A673 (cell line): ENCODE results near the gene SYT9. TPM values are rescaled to one million over a fixed set of nuclear protein-coding genes. Genes with fewer than 3 reads are reported as not detected.

Experiments
- BruUV-seq: library from RNA; stranded (reverse); fragments of 400-500 nt; replicated peaks from 2 replicates; lab custom pipeline; 2021; lab: Mats Ljungman, UMichigan
- CTCF ChIA-PET: fragments of 300-600 bp; sonication (Branson Sonifier 250); formaldehyde crosslinking; loops from one replicate; lab custom pipeline; 2022; ENCODE audit warnings: antibody characterized with exemption; lab: Charles Lee
- POLR2A ChIA-PET: fragments of 300-600 bp; sonication (Branson Sonifier 250); formaldehyde crosslinking; loops from one replicate; lab custom pipeline; 2022; ENCODE audit warnings: antibody characterized with exemption; ENCODE audit not compliant: low non-redundant PET; lab: Charles Lee
- DNase-seq: peaks from one replicate; pipeline ENCODE4 v3.0.0-alpha.2; 2015; ENCODE audit warnings: low spot score
- H3K27ac ChIP-seq: fragments of 200-600 bp; sonication (generic); 2 replicates; pipeline ENCODE4 v1.5.1; 2016; ENCODE audit warnings: mixed run types, low read depth, mild to moderate bottlenecking, mixed read lengths, antibody characterized with exemption, low read length; ENCODE audit not compliant: poor library complexity, severe bottlenecking
- H3K27me3 ChIP-seq: fragments of 200-600 bp; sonication (generic); replicated peaks from 2 replicates; pipeline ENCODE4 v1.6.1; 2017; ENCODE audit warnings: mixed run types, low read depth, mild to moderate bottlenecking, mixed read lengths, antibody characterized with exemption, low read length; ENCODE audit not compliant: insufficient read depth, poor library complexity
- H3K36me3 ChIP-seq: fragments of 200-600 bp; sonication (generic); 2 replicates; pipeline ENCODE4 v1.6.1; 2016; ENCODE audit warnings: mixed run types, mild to moderate bottlenecking, mixed read lengths, antibody characterized with exemption, low read length; ENCODE audit not compliant: insufficient read depth, poor library complexity, severe bottlenecking
- H3K4me1 ChIP-seq: fragments of 200-600 bp; sonication (generic); 2 replicates; pipeline ENCODE4 v1.6.1; 2017; ENCODE audit warnings: mixed run types, mild to moderate bottlenecking, mixed read lengths, antibody characterized with exemption, low read length; ENCODE audit not compliant: insufficient read depth, poor library complexity, severe bottlenecking
- H3K4me3 ChIP-seq: fragments of 200-600 bp; sonication (generic); 2 replicates; pipeline ENCODE4 v1.5.1; 2016; ENCODE audit warnings: low read depth, mixed run types, mild to moderate bottlenecking, mixed read lengths, low read length; ENCODE audit not compliant: poor library complexity, severe bottlenecking
- H3K9me3 ChIP-seq: fragments of 200-600 bp; sonication (generic); 2 replicates; pipeline ENCODE4 v1.6.1; 2016; ENCODE audit warnings: mixed run types, low read depth, mild to moderate bottlenecking, mixed read lengths, antibody characterized with exemption, low read length; ENCODE audit not compliant: poor library complexity, severe bottlenecking
- CTCF ChIP-seq: fragments of 300-800, 200-600 bp; sonication (generic); conservative IDR thresholded peaks from 2 replicates; pipeline ENCODE4 v1.5.1; 2017; ENCODE audit warnings: low read depth, mild to moderate bottlenecking, antibody characterized with exemption, low read length, moderate library complexity, mixed read lengths
- EZH2 ChIP-seq: fragments of 200-600 bp; sonication (generic); IDR thresholded peaks from 2 replicates; pipeline ENCODE4 v1.6.1; 2017; ENCODE audit warnings: borderline replicate concordance, low read depth, mild to moderate bottlenecking, mixed read lengths, antibody characterized with exemption, low read length; ENCODE audit not compliant: poor library complexity, severe bottlenecking
- intact Hi-C: fragments of 100-400 bp; cut with micrococcal nuclease; formaldehyde crosslinking; loops from one replicate; pipeline ENCODE4 v1.10.0; 2022; ENCODE audit not compliant: unreplicated experiment
- total RNA-seq: library from RNA; stranded (reverse); gene quantifications from 2 replicates; pipeline ENCODE4 v1.2.3, GENCODE V29; 2021

The SYT9 gene
- total RNA-seq, 1 experiment from 2014 or later, result not detected

GRCh38 chr11:7246179-7246578 lies 5.5 kb upstream of the SYT9 start:
- TF ChIP-seq CTCF (no peak), EZH2 (no peak)
- no TSS peak for BruUV-seq
- CTCF ChIA-PET, result no interaction called here
- Histone ChIP-seq H3K4me1 (no peaks in the 10 kb centered on the region), H3K36me3 (no peaks in the 10 kb centered on the region), H3K4me3 (no peak overlapping the region), H3K27me3 (peaks cover 24% of the 10 kb centered on the region), H3K9me3 (no peaks in the 10 kb centered on the region), H3K27ac (no peak overlapping the region)
- intact Hi-C loops, result no loop called here
- POLR2A ChIA-PET, result no interaction called here
- DNase-seq, result no peak

GRCh38 chr11:7250166-7250565 lies 1.5 kb upstream of the SYT9 start:
- Histone ChIP-seq H3K27ac (no peak overlapping the region), H3K27me3 (peaks cover 51% of the 10 kb centered on the region), H3K9me3 (no peaks in the 10 kb centered on the region), H3K36me3 (no peaks in the 10 kb centered on the region), H3K4me3 (no peak overlapping the region), H3K4me1 (no peaks in the 10 kb centered on the region)
- POLR2A ChIA-PET, result no interaction called here
- no TSS peak for BruUV-seq
- CTCF ChIA-PET, result no interaction called here
- no peak for DNase-seq
- intact Hi-C loops, result no loop called here
- TF ChIP-seq EZH2 (no peak), CTCF (no peak)

GRCh38 chr11:7251487-7251835 lies 243 bp upstream of the SYT9 start:
- Histone ChIP-seq H3K36me3 (no peaks in the 10 kb centered on the region), H3K27me3 (peaks cover 61% of the 10 kb centered on the region), H3K4me1 (no peaks in the 10 kb centered on the region), H3K4me3 (no peak overlapping the region), H3K9me3 (no peaks in the 10 kb centered on the region), H3K27ac (no peak overlapping the region)
- ChIA-PET POLR2A (no interaction called here), CTCF (no interaction called here)
- intact Hi-C loops, result no loop called here
- no peak for DNase-seq
- BruUV-seq, result no TSS peak
- TF ChIP-seq CTCF (no peak), EZH2 (no peak)
